Mucosa of rectum (tissue), 2 donors: Measurements from ENCODE around the gene RNF114.

ENCODE experiments used
- H3K27ac ChIP-seq, 2 donors: one replicate each; pipeline ENCODE4 v1.7.0; 2013; ENCODE audit warnings: inconsistent platforms in 2 of 2, low read depth in 2 of 2, low read length in 2 of 2
- H3K27me3 ChIP-seq, 2 donors: one replicate each; pipeline ENCODE4 v1.7.0; 2013; ENCODE audit warnings: low read length in 2 of 2; ENCODE audit not compliant: control insufficient read depth in 2 of 2, insufficient read depth in 2 of 2
- H3K36me3 ChIP-seq, 2 donors: one replicate each; pipeline ENCODE4 v1.7.0; 2013; ENCODE audit warnings: low read length in 2 of 2; ENCODE audit not compliant: control insufficient read depth in 2 of 2, insufficient read depth in 2 of 2
- H3K4me1 ChIP-seq, 2 donors: one replicate each; pipeline ENCODE4 v1.7.0; 2013; ENCODE audit warnings: low read length in 2 of 2, mild to moderate bottlenecking in 1 of 2; ENCODE audit not compliant: control insufficient read depth in 2 of 2, insufficient read depth in 2 of 2
- H3K4me3 ChIP-seq, 2 donors: one replicate each; pipeline ENCODE4 v1.7.0; 2013; ENCODE audit warnings: low read length in 2 of 2
- H3K9ac ChIP-seq, 2 donors: one replicate each; pipeline ENCODE4 v1.7.0; 2013; ENCODE audit warnings: low read length in 2 of 2, low read depth in 1 of 2, mild to moderate bottlenecking in 1 of 2
- H3K9me3 ChIP-seq, 2 donors: one replicate each; pipeline ENCODE4 v1.7.0; 2013; ENCODE audit warnings: low read length in 2 of 2; ENCODE audit not compliant: control insufficient read depth in 2 of 2
- donor health status: healthy.
- donor health status: Normal muscosa, but diverticular disease.

RNF114 gene

DNA sequence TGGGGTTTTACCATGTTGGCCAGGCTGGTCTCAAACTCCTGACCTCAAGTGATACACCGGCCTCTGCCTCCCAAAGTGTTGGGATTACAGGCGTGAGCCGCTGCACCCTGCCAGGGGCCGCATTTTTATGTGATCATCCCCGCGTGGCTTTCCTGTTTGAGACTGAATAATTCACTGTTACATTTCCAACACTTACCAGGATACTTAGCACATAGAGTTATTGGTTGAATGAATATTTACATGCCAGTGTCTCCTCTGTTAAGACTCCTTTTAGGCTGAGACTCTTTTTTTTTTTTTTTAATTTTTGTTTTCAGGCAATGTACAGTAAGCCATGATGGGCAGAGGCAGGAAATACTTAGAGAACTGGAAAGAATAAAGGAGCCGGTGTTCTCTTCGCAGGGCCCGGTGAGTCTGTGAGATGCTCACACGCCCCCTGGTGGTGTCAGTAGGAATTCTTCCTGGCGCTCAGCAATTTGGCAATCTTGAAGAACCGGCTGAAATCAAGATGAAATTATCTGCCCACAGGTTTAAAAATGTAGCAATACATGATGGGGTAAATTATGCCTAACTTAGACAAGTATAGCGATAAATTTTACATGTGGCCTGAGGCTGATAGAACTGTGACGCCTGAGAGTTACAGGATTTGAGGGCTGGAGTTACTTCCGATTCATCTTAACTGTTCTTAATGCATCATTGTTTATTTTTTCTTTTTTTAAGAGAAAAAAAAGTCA lies 7.6 kb upstream of the RNF114 start:
- peak overlapping the region in 1 of 2 donors; percentile 20 for H3K9ac ChIP-seq
- H3K27ac ChIP-seq, result no peak overlapping the region
- H3K9me3 ChIP-seq, result no peaks in the 10 kb centered on the region
- H3K4me1 ChIP-seq, result peaks cover 0 to 9% of the 10 kb centered on the region in 2 donors
- H3K4me3 ChIP-seq, result no peak overlapping the region
- H3K36me3 ChIP-seq, result no peaks in the 10 kb centered on the region
- H3K27me3 ChIP-seq, result no peaks in the 10 kb centered on the region

DNA sequence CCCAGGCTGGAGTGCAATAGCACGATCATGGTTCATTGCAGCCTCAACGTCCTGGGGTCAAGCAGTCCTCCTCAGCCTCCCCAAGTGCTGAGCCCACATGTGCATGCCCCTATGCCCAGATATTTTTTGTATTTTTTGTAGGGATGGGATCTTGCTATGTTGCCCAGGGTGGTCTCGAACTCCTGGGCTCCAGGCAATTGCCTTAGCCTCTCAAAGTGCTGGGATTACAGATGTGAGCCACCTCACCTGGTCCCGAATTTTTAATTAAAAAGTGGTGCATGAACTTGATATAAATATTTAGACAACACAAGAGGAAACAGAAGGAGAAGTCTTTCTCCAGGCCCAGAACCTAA lies 7.1 kb upstream of the RNF114 start:
- Histone ChIP-seq H3K9me3 (no peaks in the 10 kb centered on the region), H3K4me1 (peaks cover 0 to 8% of the 10 kb centered on the region in 2 donors), H3K9ac (no peak overlapping the region), H3K36me3 (no peaks in the 10 kb centered on the region), H3K4me3 (no peak overlapping the region), H3K27me3 (no peaks in the 10 kb centered on the region), H3K27ac (no peak overlapping the region)

DNA sequence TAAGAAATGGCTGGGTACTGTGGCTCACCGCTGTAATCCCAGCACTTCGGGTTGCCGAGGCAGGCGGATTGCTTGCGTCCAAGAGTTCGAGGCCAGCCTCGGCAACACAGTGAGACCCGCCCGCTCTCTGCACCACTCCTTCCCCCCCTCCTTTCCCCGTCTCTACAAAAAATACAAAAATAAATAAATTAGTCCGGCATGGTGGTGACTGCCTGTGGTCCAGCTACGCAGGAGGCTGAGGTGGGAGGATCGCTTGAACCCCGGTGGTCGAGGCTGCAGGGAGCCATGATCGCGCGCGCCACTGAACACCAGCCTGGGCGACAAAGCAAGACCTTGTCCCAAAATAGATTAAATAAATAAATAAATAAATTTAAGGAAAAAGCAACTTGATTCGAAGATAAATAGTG lies 448 bp upstream of the RNF114 start:
- Histone ChIP-seq H3K27me3 (no peaks in the 10 kb centered on the region), H3K9ac (peak overlapping the region; percentile 56 to 70), H3K4me1 (peaks cover 29 to 32% of the 10 kb centered on the region in 2 donors), H3K9me3 (no peaks in the 10 kb centered on the region), H3K27ac (peak overlapping the region; percentile 32 to 37), H3K4me3 (peak overlapping the region; percentile 81 to 98), H3K36me3 (peaks cover 0 to 8% of the 10 kb centered on the region in 2 donors)

DNA sequence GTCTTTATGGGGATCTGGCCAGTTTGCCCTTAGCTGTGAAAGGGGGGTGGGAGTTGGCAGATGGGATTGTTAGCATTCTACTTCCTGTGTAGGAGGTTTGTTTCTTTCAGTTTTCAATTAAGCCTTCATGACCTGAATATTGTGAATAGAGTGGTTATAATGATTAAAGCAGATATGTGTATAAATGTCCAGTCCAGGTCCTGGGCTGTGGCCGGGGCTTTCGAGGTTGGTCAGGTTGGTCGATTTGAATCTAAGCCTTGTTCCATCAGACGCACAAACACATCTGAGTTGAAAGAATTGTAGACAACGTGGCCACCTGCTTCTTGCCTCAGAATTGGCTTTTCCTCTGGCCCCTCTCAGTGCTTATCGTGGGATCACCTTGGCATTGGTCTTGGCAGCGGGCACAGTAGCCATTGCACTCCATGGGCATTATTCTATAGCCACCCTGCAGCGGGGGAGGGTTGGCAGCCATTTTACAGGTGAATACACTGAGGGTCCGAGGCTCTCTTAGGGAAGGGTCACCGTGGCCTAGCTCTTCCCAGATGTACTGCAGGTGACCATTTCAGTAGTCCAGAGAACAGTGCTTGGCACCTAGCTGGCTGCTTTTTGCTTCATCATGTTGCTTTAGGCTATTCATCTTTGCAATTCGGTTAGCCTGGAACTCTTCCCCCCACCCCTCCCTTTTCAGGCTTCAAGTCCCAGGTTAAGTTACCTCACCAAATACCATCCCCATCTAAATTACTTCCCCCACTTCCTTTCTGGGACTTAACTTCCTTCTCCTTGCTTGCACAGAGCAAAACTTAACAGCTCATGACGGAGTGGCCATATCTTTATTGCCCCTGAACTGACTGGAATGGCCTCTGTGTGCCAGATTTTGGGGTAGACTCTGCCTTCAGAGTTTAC lies 1.1 kb downstream of the RNF114 start:
- H3K27ac ChIP-seq, result peak overlapping the region; percentile 88 to 90
- H3K36me3 ChIP-seq, result peaks cover 10 to 20% of the 10 kb centered on the region in 2 donors
- H3K4me1 ChIP-seq, result peaks cover 29 to 32% of the 10 kb centered on the region in 2 donors
- peak overlapping the region; percentile 81 to 98 for H3K4me3 ChIP-seq
- H3K9ac ChIP-seq, result peak overlapping the region; percentile 94 to 97
- no peaks in the 10 kb centered on the region for H3K9me3 ChIP-seq
- no peaks in the 10 kb centered on the region for H3K27me3 ChIP-seq

DNA sequence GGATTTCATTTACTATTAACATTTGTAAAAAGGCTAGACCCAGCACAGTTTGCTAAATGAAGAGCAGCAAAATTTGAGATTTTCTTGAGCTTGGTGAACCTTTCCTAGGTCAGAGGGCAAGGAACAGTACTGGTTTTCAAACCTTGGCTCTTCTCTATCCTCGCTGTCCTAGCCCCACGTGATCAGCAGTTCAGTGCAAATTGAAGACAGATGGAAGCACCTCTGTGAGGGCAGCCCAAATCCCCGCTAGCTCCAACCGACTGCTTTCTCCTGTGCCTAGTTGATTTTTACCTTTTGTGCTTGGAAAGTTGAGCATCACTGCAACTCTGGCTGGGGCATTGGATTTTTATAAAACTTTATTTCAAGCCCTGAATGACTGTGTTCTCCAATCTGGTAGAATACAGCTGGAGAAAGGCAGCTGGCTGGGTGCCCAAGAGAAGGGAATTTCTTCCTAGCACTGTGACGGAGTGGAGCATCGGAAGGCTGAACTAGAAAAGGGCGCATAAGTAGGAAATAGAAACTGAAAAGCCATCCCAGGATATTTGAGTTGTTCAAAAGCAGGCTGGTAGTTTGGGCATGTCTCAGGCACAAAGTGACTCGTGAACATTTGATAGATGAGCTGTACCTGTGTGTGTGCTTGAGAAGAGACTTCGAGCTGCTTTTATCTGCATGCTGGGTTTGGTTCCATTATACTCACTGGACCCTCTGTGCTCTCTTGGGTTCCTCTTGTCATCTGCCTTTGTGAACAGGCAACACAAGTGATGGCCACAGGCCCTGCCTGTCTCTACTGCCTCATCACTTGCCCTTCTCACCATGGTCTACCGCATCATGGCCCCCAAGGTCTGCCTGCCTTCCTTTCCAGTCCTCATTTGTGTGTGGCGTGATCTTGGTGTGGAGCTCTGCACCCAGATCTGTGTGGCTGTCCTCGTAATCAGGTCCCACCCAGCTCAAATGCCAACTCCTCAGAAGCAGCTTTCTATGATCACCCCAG lies 2.3 kb downstream of the RNF114 start:
- H3K4me1 ChIP-seq, result peaks cover 29 to 32% of the 10 kb centered on the region in 2 donors
- no peaks in the 10 kb centered on the region for H3K27me3 ChIP-seq
- H3K27ac ChIP-seq, result peak overlapping the region; percentile 88 to 90
- peak overlapping the region in 1 of 2 donors; percentile 94 for H3K9ac ChIP-seq
- no peaks in the 10 kb centered on the region for H3K9me3 ChIP-seq
- peak overlapping the region; percentile 17 to 98 for H3K4me3 ChIP-seq
- peaks cover 15 to 24% of the 10 kb centered on the region in 2 donors for H3K36me3 ChIP-seq

DNA sequence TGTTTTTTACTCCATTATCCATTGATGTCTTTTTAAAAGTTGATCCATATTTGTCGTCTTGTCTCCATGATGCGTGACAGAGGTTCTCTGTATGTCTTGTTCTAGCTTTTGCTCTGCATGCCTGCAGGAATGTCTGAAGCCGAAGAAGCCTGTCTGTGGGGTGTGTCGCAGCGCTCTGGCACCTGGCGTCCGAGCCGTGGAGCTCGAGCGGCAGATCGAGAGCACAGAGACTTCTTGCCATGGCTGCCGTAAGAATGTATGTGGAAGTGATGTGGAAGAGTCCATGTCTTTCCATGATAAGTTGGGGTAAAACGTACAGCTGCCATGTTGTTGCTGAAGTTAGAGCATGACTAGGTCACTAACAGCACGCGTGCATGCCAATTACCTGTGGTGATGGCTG lies 5.3 kb downstream of the RNF114 start:
- Histone ChIP-seq H3K9ac (no peak overlapping the region), H3K36me3 (peaks cover 30 to 45% of the 10 kb centered on the region in 2 donors), H3K9me3 (no peaks in the 10 kb centered on the region), H3K27me3 (no peaks in the 10 kb centered on the region), H3K4me3 (no peak overlapping the region), H3K27ac (no peak overlapping the region), H3K4me1 (peaks cover 24 to 25% of the 10 kb centered on the region in 2 donors)

DNA sequence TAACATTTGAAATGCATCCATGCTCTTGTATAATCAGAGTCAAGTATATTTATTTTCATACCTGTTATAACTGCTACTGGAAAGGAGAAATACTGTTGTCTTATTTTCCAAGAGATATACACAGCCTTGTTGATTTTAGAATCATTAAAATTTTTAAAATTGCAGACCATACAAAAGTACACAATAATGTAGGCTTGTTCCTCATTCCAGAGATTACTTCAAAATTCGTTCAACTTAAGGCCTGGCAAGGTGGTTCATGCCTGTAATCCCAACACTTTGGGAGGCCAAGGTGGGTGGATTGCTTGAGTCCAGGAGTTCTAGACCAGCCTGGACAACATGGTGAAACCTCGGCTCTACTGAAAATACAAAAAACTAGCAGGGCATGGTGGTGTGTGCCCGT lies 6.1 kb downstream of the RNF114 start:
- Histone ChIP-seq H3K9ac (no peak overlapping the region), H3K36me3 (peaks cover 33 to 50% of the 10 kb centered on the region in 2 donors), H3K27ac (no peak overlapping the region), H3K4me3 (no peak overlapping the region), H3K9me3 (no peaks in the 10 kb centered on the region), H3K4me1 (peaks cover 22% of the 10 kb centered on the region in 2 donors), H3K27me3 (no peaks in the 10 kb centered on the region)

DNA sequence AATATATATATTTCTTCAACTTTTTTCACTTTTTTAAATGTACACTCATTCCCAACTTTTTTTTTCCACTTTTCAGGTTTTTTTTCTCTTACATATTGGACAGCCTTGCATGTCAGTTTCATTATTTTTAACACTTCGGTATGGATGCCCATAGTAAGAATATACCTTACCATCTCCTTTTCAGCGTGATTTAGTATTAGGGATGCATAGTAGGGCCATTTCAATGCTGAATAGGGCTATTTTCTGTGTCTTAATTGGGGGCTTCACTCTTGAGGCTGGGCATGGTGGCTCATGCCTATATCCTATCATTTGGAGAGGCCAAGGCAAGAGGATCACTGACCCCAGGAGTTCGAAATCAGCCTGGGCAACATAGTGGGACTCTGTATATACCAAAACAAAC lies 6.7 kb downstream of the RNF114 start:
- peaks cover 15% of the 10 kb centered on the region in 2 donors for H3K4me1 ChIP-seq
- H3K9ac ChIP-seq, result no peak overlapping the region
- no peak overlapping the region for H3K4me3 ChIP-seq
- H3K36me3 ChIP-seq, result peaks cover 35 to 52% of the 10 kb centered on the region in 2 donors
- no peaks in the 10 kb centered on the region for H3K27me3 ChIP-seq
- H3K9me3 ChIP-seq, result no peaks in the 10 kb centered on the region
- H3K27ac ChIP-seq, result no peak overlapping the region

DNA sequence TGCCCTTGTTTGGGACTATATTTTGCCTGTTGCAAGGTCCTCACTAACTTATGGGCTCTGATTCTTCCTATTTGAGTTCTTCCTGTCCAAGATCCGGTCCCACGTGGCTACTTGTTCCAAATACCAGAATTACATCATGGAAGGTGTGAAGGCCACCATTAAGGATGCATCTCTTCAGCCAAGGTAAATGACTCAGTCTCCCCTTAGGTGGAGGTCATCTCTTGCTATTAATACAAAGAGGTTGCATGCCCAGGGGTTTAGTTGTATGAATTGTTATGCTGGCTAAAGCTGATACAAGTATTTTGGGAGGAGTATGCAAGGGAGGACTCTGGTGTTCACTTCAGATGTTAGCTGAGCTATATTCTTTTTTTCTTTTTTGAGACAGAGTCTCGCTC lies 9.1 kb downstream of the RNF114 start:
- Histone ChIP-seq H3K27me3 (no peaks in the 10 kb centered on the region), H3K4me1 (no peaks in the 10 kb centered on the region), H3K27ac (no peak overlapping the region), H3K4me3 (no peak overlapping the region), H3K9me3 (no peaks in the 10 kb centered on the region), H3K36me3 (peaks cover 54 to 64% of the 10 kb centered on the region in 2 donors), H3K9ac (no peak overlapping the region)
